H1 (cell line): ENCODE data around the gene KRTAP9-6. TPM values are rescaled to one million over a fixed set of nuclear protein-coding genes. Genes with fewer than 3 reads are reported as not detected.

Experiments
- CTCF ChIA-PET: fragments of 300-600 bp; sonication (Branson Sonifier 250); formaldehyde crosslinking; loops from one replicate; lab custom pipeline; 2021; ENCODE audit not compliant: partially characterized antibody; lab: Charles Lee
- POLR2A ChIA-PET: fragments of 300-600 bp; sonication (Branson Sonifier 250); formaldehyde crosslinking; loops from one replicate; lab custom pipeline; 2021; ENCODE audit warnings: inconsistent platforms; ENCODE audit not compliant: partially characterized antibody; lab: Charles Lee
- DNase-seq, 2 experiments: peaks; one replicate each; pipeline versions ENCODE4 v3.0.0 to v3.0.0-alpha.2; 2010 to 2022; ENCODE audit warnings: low spot score in 2 of 2, low read depth in 1 of 2, mixed read lengths in 1 of 2
- FAIRE-seq: peaks from 2 replicates; lab custom pipeline; 2011; peaks lifted over from hg19 to GRCh38; lab: Jason Lieb, UNC
- H2AFZ ChIP-seq: 2 replicates; pipeline ENCODE4 v1.8.1; 2012; ENCODE audit warnings: low read length, inconsistent platforms
- H2AK5ac ChIP-seq: 2 replicates; pipeline ENCODE4 v1.6.1; 2013; ENCODE audit warnings: low read depth, low read length
- H2BK120ac ChIP-seq: replicated peaks from 2 replicates; pipeline ENCODE3; 2013; ENCODE audit warnings: low read depth, low read length, inconsistent platforms
- H2BK12ac ChIP-seq: 2 replicates; pipeline ENCODE4 v1.6.1; 2013; ENCODE audit warnings: low read depth, low read length
- H2BK15ac ChIP-seq: 2 replicates; pipeline ENCODE4 v1.6.1; 2013; ENCODE audit warnings: low read length
- H2BK20ac ChIP-seq: 2 replicates; pipeline ENCODE4 v1.6.1; 2013; ENCODE audit warnings: low read length
- H2BK5ac ChIP-seq: 2 replicates; pipeline ENCODE4 v1.6.1; 2013; ENCODE audit warnings: low read depth, low read length
- H3K14ac ChIP-seq: 2 replicates; pipeline ENCODE4 v1.6.1; 2013; ENCODE audit warnings: inconsistent platforms; ENCODE audit not compliant: insufficient read length
- H3K18ac ChIP-seq: 2 replicates; pipeline ENCODE4 v1.6.1; 2013; ENCODE audit warnings: low read length; ENCODE audit errors: extremely low read depth
- H3K23ac ChIP-seq: 2 replicates; pipeline ENCODE4 v1.6.1; 2013; ENCODE audit warnings: inconsistent platforms; ENCODE audit not compliant: insufficient read length
- H3K23me2 ChIP-seq: 2 replicates; pipeline ENCODE4 v1.6.1; 2013; ENCODE audit warnings: low read depth, low read length
- H3K27ac ChIP-seq: 2 replicates; pipeline ENCODE4 v1.6.1; 2011; ENCODE audit warnings: low read depth, low read length, inconsistent platforms
- H3K27me3 ChIP-seq, 4 experiments: replicated peaks in 1 of 4; 1 replicate in 1 of 4; 2 replicates in 3 of 4; pipeline versions ENCODE4 v1.6.1 to v1.8.1; 2011 to 2013; ENCODE audit warnings: low read length in 3 of 4, mild to moderate bottlenecking in 3 of 4, inconsistent platforms in 2 of 4, mixed read lengths in 2 of 4, moderate library complexity in 1 of 4; ENCODE audit not compliant: control insufficient read depth in 3 of 4, insufficient read depth in 3 of 4; ENCODE audit errors: extremely low read depth in 1 of 4
- H3K36me3 ChIP-seq, 4 experiments: 2 replicates each; pipeline versions ENCODE4 v1.6.1 to v1.8.1; 2011 to 2013; ENCODE audit warnings: mild to moderate bottlenecking in 4 of 4, low read length in 3 of 4, moderate library complexity in 2 of 4, control low read depth in 1 of 4, inconsistent platforms in 1 of 4; ENCODE audit not compliant: insufficient read depth in 4 of 4, control insufficient read depth in 2 of 4
- H3K4ac ChIP-seq: replicated peaks from 2 replicates; pipeline ENCODE3; 2013; ENCODE audit warnings: low read length, low read depth, mixed read lengths, inconsistent platforms; ENCODE audit not compliant: insufficient read length
- H3K4me1 ChIP-seq, 4 experiments: replicated peaks in 1 of 4; 1 replicate in 1 of 4; 2 replicates in 3 of 4; pipeline versions ENCODE4 v1.6.1 to v1.8.1; 2011 to 2013; ENCODE audit warnings: low read length in 3 of 4, inconsistent platforms in 2 of 4, mixed read lengths in 1 of 4; ENCODE audit not compliant: insufficient read depth in 4 of 4, control insufficient read depth in 3 of 4
- H3K4me2 ChIP-seq, 2 experiments: 2 replicates each; pipeline versions ENCODE4 v1.6.1 to v1.8.1; 2011 to 2013; ENCODE audit warnings: low read depth in 2 of 2, low read length in 2 of 2, control low read depth in 1 of 2, inconsistent platforms in 1 of 2, mild to moderate bottlenecking in 1 of 2; ENCODE audit not compliant: insufficient read depth in 1 of 2
- H3K4me3 ChIP-seq, 4 experiments: fragments of 200-600, 300-600 bp in 1 of 4; sonication (generic), shearing (Covaris generic), sonication (Bioruptor Twin) in 1 of 4; 2 replicates each; pipeline versions ENCODE4 v1.5.1 to v1.8.1; 2011 to 2016; ENCODE audit warnings: low read length in 4 of 4, low read depth in 3 of 4, control low read depth in 2 of 4, inconsistent platforms in 2 of 4, mild to moderate bottlenecking in 2 of 4, mixed read lengths in 1 of 4, moderate library complexity in 1 of 4; ENCODE audit not compliant: insufficient read depth in 2 of 4; ENCODE audit errors: extremely low read depth in 1 of 4
- H3K56ac ChIP-seq: replicated peaks from 2 replicates; pipeline ENCODE3; 2013; ENCODE audit warnings: low read depth, mild to moderate bottlenecking, mixed read lengths, low read length, inconsistent platforms; ENCODE audit not compliant: insufficient read length
- H3K79me1 ChIP-seq: 2 replicates; pipeline ENCODE4 v1.6.1; 2013; ENCODE audit warnings: low read depth, low read length, control low read depth
- H3K79me2 ChIP-seq, 2 experiments: 2 replicates each; pipeline versions ENCODE4 v1.6.1 to v1.8.1; 2012 to 2013; ENCODE audit warnings: low read length in 2 of 2, mild to moderate bottlenecking in 2 of 2, inconsistent platforms in 1 of 2; ENCODE audit not compliant: insufficient read depth in 2 of 2, control insufficient read depth in 1 of 2
- H3K9ac ChIP-seq, 4 experiments: replicated peaks in 1 of 4; 1 replicate in 1 of 4; 2 replicates in 3 of 4; pipeline versions ENCODE4 v1.6.1 to v1.8.1; 2011 to 2013; ENCODE audit warnings: low read depth in 3 of 4, low read length in 3 of 4, control low read depth in 2 of 4, mild to moderate bottlenecking in 2 of 4, moderate library complexity in 2 of 4, inconsistent platforms in 1 of 4; ENCODE audit errors: extremely low read depth in 1 of 4
- H3K9me3 ChIP-seq, 2 experiments: 2 replicates each; pipeline versions ENCODE4 v1.6.1 to v1.8.1; 2012 to 2013; ENCODE audit warnings: mild to moderate bottlenecking in 2 of 2, moderate library complexity in 2 of 2, control low read depth in 1 of 2, inconsistent platforms in 1 of 2, low read depth in 1 of 2, low read length in 1 of 2, mixed read lengths in 1 of 2; ENCODE audit not compliant: insufficient read depth in 2 of 2
- H4K20me1 ChIP-seq, 2 experiments: replicated peaks in 1 of 2; 2 replicates each; pipeline versions ENCODE3 to v1.8.1; 2011 to 2013; ENCODE audit warnings: inconsistent platforms in 2 of 2, low read length in 2 of 2, mild to moderate bottlenecking in 1 of 2; ENCODE audit not compliant: insufficient read depth in 2 of 2, control insufficient read depth in 1 of 2
- H4K5ac ChIP-seq: 2 replicates; pipeline ENCODE4 v1.6.1; 2013; ENCODE audit warnings: low read length, low read depth, mixed read lengths, inconsistent platforms; ENCODE audit not compliant: insufficient read length
- H4K8ac ChIP-seq: 2 replicates; pipeline ENCODE4 v1.8.0; 2013; ENCODE audit warnings: mild to moderate bottlenecking, moderate library complexity, low read length, inconsistent platforms; ENCODE audit not compliant: insufficient read depth; ENCODE audit errors: extremely low read depth
- H4K91ac ChIP-seq: replicated peaks from 2 replicates; pipeline ENCODE3; 2013; ENCODE audit warnings: low read length, mixed read lengths, inconsistent platforms; ENCODE audit not compliant: insufficient read length
- BRCA1 ChIP-seq: IDR thresholded peaks from 2 replicates; pipeline ENCODE4 v1.6.1; 2012; ENCODE audit warnings: low read depth, low read length, improper control_type of control experiment
- EGR1 ChIP-seq: IDR thresholded peaks from 2 replicates; pipeline ENCODE4 v1.6.1; 2011; ENCODE audit warnings: low read depth, low read length, borderline replicate concordance
- GABPA ChIP-seq: IDR thresholded peaks from 2 replicates; pipeline ENCODE4 v1.6.1; 2011; ENCODE audit warnings: mild to moderate bottlenecking, low read length, moderate library complexity, borderline replicate concordance; ENCODE audit not compliant: insufficient read depth
- HDAC6 ChIP-seq: IDR thresholded peaks from one replicate; pipeline ENCODE4 v1.7.1; 2012; ENCODE audit warnings: low read depth, mild to moderate bottlenecking, inconsistent platforms, low read length, moderate library complexity
- PHF8 ChIP-seq: fragments of 200-600 bp; sonication (generic); conservative IDR thresholded peaks from 2 replicates; pipeline ENCODE4 v1.7.1; 2012; ENCODE audit warnings: low read depth, mild to moderate bottlenecking, inconsistent platforms, low read length, moderate library complexity
- POU5F1 ChIP-seq: IDR thresholded peaks from 2 replicates; pipeline ENCODE4 v1.6.1; 2011; ENCODE audit warnings: low read depth, mild to moderate bottlenecking, low read length, moderate library complexity
- RNF2 ChIP-seq: fragments of 200-900, 300-1000 bp; sonication (generic); IDR thresholded peaks from 2 replicates; pipeline ENCODE4 v1.7.1; 2016; ENCODE audit warnings: borderline replicate concordance, low read depth, mild to moderate bottlenecking, antibody characterized with exemption, low read length; ENCODE audit not compliant: poor library complexity, severe bottlenecking; ENCODE audit errors: missing control alignments
- SIX5 ChIP-seq: IDR thresholded peaks from 2 replicates; pipeline ENCODE4 v1.6.1; 2011; ENCODE audit warnings: mild to moderate bottlenecking, low read depth, low read length
- SP1 ChIP-seq: IDR thresholded peaks from 2 replicates; pipeline ENCODE4 v1.6.1; 2011; ENCODE audit warnings: low read depth, low read length
- TAF1 ChIP-seq: IDR thresholded peaks from 2 replicates; pipeline ENCODE4 v1.6.1; 2011; ENCODE audit warnings: mild to moderate bottlenecking, low read depth, low read length
- TEAD4 ChIP-seq: IDR thresholded peaks from 2 replicates; pipeline ENCODE4 v1.6.1; 2012; ENCODE audit warnings: low read depth, low read length, inconsistent platforms, mixed read lengths
- WGBS, 2 experiments: shearing (Covaris generic) in 1 of 2; methylation state at CpG; one replicate each; pipeline versions ENCODE4 v1.1.6 to v1.1.7; 2013 to 2015; ENCODE audit warnings: low lambda C conversion rate in 2 of 2, mixed read lengths in 2 of 2, inconsistent platforms in 1 of 2, low coverage in 1 of 2, missing lambda C conversion rate in 1 of 2; ENCODE audit not compliant: insufficient replicate concordance in 2 of 2, insufficient coverage in 1 of 2, insufficient read length in 1 of 2; ENCODE audit errors: extremely low coverage in 1 of 2, missing lambda C conversion rate in 1 of 2; 5-methylcytosine and 5-hydroxymethylcytosine counted together
- polyA plus RNA-seq, 7 experiments: library from polyadenylated mRNA; depleted of rRNA in 3 of 7; stranded (reverse) in 5 of 7; unstranded in 2 of 7; fragments of >200 nt in 5 of 7; fragments of 200-250 nt in 2 of 7; gene quantifications; 1 replicate in 5 of 7; 2 replicates in 1 of 7; 4 replicates in 1 of 7; pipeline versions ENCODE4 v1.2.1 to v1.2.3, GENCODE V29; 2011 to 2013; ENCODE audit warnings: missing spikeins in 2 of 7, mixed read lengths in 2 of 7
- total RNA-seq: library from RNA; stranded (reverse); fragmentation: NEBNext Ultra II Directional; extraction: Animal tissue kit (Norgen Biotek cat#: 25700); gene quantifications from 2 replicates; pipeline ENCODE4 v1.2.1, GENCODE V29; 2021
- TF ChIP-seq, protein P1 (sequence below): IDR thresholded peaks from 2 replicates; pipeline ENCODE4 v1.6.1; 2012; ENCODE audit warnings: low read length, inconsistent platforms

Gene KRTAP9-6
- total and polyA plus RNA-seq, 2 of the 8 experiments (the other 6 are each of a cell fraction or from before 2014, with no cell fraction given), result not detected

DNA sequence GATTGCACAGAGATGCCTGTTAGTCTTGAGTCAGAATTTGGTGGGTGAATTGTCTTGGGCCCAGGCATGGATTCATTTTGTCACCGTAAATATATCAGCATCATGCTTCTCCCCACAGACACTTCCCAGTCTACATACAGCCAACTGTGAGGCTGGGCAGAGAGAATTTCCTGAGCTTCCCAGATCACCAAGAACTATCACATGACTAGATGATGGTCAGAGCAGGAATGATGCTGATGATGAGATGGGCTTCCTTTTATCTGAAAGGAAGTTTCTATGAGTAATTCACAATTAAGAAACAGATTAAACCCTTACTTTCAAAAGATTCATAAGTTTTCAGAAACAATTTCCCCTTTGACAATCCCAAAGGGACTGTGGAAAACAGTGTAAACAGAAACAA is 10.3 kb upstream of the KRTAP9-6 start:
- 0% methylated on average over 1 of the region's 1 CpG; no CpG with 5 or more reads in 1 of the 2 experiments for WGBS, 2 experiments
- CTCF ChIA-PET, result interaction anchor here (1.0 kb wide), 1 partner anchor 18 kb away, joined by 3 read pairs; no protein-coding TSS in a partner anchor
- no peak for FAIRE-seq
- TF ChIP-seq PHF8, result no peak
- TF ChIP-seq SIX5, result no peak
- no peak for TF ChIP-seq POU5F1
- no peak for TF ChIP-seq SP1
- no peak for TF ChIP-seq TEAD4
- no peak for TF ChIP-seq RNF2
- no peak for TF ChIP-seq HDAC6
- no peak for TF ChIP-seq EGR1
- no peak for TF ChIP-seq GABPA
- TF ChIP-seq, protein P1, sequence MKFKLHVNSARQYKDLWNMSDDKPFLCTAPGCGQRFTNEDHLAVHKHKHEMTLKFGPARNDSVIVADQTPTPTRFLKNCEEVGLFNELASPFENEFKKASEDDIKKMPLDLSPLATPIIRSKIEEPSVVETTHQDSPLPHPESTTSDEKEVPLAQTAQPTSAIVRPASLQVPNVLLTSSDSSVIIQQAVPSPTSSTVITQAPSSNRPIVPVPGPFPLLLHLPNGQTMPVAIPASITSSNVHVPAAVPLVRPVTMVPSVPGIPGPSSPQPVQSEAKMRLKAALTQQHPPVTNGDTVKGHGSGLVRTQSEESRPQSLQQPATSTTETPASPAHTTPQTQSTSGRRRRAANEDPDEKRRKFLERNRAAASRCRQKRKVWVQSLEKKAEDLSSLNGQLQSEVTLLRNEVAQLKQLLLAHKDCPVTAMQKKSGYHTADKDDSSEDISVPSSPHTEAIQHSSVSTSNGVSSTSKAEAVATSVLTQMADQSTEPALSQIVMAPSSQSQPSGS, result no peak
- no peak for TF ChIP-seq BRCA1
- no peak for TF ChIP-seq TAF1

More for the DNA sequence above, 10.3 kb upstream of the KRTAP9-6 start:
- H3K9me3 ChIP-seq, result no peaks in the 10 kb centered on the region
- H2BK20ac ChIP-seq, result no peak overlapping the region
- H2BK15ac ChIP-seq, result no peak overlapping the region
- H4K5ac ChIP-seq, result no peak overlapping the region
- H2AK5ac ChIP-seq, result no peak overlapping the region
- H2AFZ ChIP-seq, result no peak overlapping the region
- no peaks in the 10 kb centered on the region; the same call in 1 of the 2 replicates for H3K23me2 ChIP-seq
- H3K56ac ChIP-seq, result no peak overlapping the region
- H3K27ac ChIP-seq, result no peak overlapping the region
- peaks cover 0 to 2% (median 0%) of the 10 kb centered on the region in 4 experiments; a peak in 2 of 7 replicates for H3K4me1 ChIP-seq
- H3K9ac ChIP-seq, result no peak overlapping the region
- H4K8ac ChIP-seq, result no peak overlapping the region
- no peak overlapping the region for H2BK5ac ChIP-seq
- H2BK12ac ChIP-seq, result no peak overlapping the region
- H3K23ac ChIP-seq, result no peak overlapping the region
- H3K18ac ChIP-seq, result no peak overlapping the region
- H4K20me1 ChIP-seq, result no peaks in the 10 kb centered on the region
- no peak overlapping the region for H3K4ac ChIP-seq
- DNase-seq, result no peak
- no peak overlapping the region for H4K91ac ChIP-seq
- no peaks in the 10 kb centered on the region; a peak in 1 of 7 replicates for H3K27me3 ChIP-seq
- POLR2A ChIA-PET, result no interaction called here
- H3K4me2 ChIP-seq, result no peak overlapping the region
- no peak overlapping the region for H2BK120ac ChIP-seq
- H3K79me2 ChIP-seq, result no peaks in the 10 kb centered on the region
- no peaks in the 10 kb centered on the region for H3K36me3 ChIP-seq
- H3K4me3 ChIP-seq, result no peak overlapping the region
- no peak overlapping the region for H3K14ac ChIP-seq
- H3K79me1 ChIP-seq, result no peaks in the 10 kb centered on the region
